DND-41 (cell line): ENCODE data around the gene KAZN.

Experiments used
- ATAC-seq: fragments of 200-7000 bp; cut with Tn5 transposase; 3 replicates; pipeline ENCODE4 v1.9.1; 2021; ENCODE audit warnings: low read depth; ENCODE audit not compliant: insufficient read depth
- DNase-seq: peaks from one replicate; pipeline ENCODE4 v3.0.0-alpha.2; 2020
- H2AFZ ChIP-seq: 2 replicates; pipeline ENCODE4 v1.6.0; 2012; ENCODE audit warnings: low read depth, low read length
- H3K27ac ChIP-seq: 2 replicates; pipeline ENCODE4 v1.5.1; 2012; ENCODE audit warnings: low read length, inconsistent platforms
- H3K27me3 ChIP-seq: fragments of 200-600 bp; sonication (generic); 2 replicates; pipeline ENCODE4 v1.6.0; 2012; ENCODE audit warnings: low read length, mild to moderate bottlenecking, inconsistent platforms; ENCODE audit not compliant: insufficient read depth, poor library complexity
- H3K36me3 ChIP-seq: 2 replicates; pipeline ENCODE4 v1.5.1; 2012; ENCODE audit warnings: low read length, inconsistent platforms; ENCODE audit not compliant: insufficient read depth
- H3K4me1 ChIP-seq: 2 replicates; pipeline ENCODE4 v1.5.1; 2012; ENCODE audit warnings: mild to moderate bottlenecking, low read length; ENCODE audit not compliant: insufficient read depth
- H3K4me2 ChIP-seq: 2 replicates; pipeline ENCODE4 v1.6.0; 2012; ENCODE audit warnings: mild to moderate bottlenecking, moderate library complexity, low read length, inconsistent platforms; ENCODE audit not compliant: insufficient read depth
- H3K4me3 ChIP-seq, 2 experiments: fragments of 200-600 bp in 1 of 2; shearing (Covaris generic) in 1 of 2; 2 replicates each; pipeline ENCODE4 v1.5.1; 2012 to 2016; ENCODE audit warnings: inconsistent platforms in 2 of 2, low read length in 2 of 2, mild to moderate bottlenecking in 2 of 2, low read depth in 1 of 2, moderate library complexity in 1 of 2
- H3K79me2 ChIP-seq: 2 replicates; pipeline ENCODE4 v1.6.0; 2012; ENCODE audit warnings: low read length, inconsistent platforms; ENCODE audit not compliant: insufficient read depth
- H3K9ac ChIP-seq: 2 replicates; pipeline ENCODE4 v1.6.0; 2012; ENCODE audit warnings: low read depth, mild to moderate bottlenecking, inconsistent platforms, low read length, moderate library complexity
- H3K9me3 ChIP-seq: 2 replicates; pipeline ENCODE4 v1.5.1; 2012; ENCODE audit warnings: low read length, moderate library complexity, mild to moderate bottlenecking, inconsistent platforms; ENCODE audit not compliant: insufficient read depth, severe bottlenecking
- H4K20me1 ChIP-seq: 2 replicates; pipeline ENCODE4 v1.6.0; 2012; ENCODE audit warnings: low read length; ENCODE audit not compliant: insufficient read depth
- EZH2 ChIP-seq: IDR thresholded peaks from 3 replicates; pipeline ENCODE4 v1.6.1; 2012; ENCODE audit warnings: borderline replicate concordance, low read depth, mild to moderate bottlenecking, moderate library complexity, low read length, inconsistent platforms; ENCODE audit not compliant: severe bottlenecking
- TF ChIP-seq, protein P1 (sequence below): IDR thresholded peaks from 2 replicates; pipeline ENCODE4 v1.5.1; 2012; ENCODE audit warnings: borderline replicate concordance, low read length, moderate library complexity, mild to moderate bottlenecking; ENCODE audit not compliant: poor library complexity, severe bottlenecking; ENCODE audit errors: extremely low read depth

The KAZN gene

DNA sequence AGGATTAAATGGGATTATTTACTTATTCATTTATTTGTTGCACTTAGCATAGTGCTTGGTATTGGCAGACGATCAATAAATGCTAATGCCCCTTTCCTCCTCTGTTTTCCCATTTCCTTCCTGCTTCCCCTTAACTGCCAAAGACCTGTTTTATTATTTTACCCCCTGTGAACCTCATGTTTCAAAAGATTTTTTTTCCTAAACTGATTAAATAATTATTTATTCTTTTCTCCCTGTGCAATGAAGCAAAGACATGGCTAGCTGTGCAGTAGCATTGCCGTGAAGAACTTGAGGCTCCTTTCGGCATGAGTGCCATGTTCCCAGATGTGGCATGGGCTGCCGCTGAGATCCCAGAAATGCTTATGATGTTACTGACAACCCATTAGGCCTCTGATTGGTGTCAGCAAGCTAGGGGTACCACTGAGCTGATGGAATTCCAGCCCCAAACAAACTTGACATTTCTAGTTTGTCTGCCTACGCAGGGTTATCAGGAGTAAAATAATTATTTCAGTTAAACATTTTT lies 288.6 kb downstream of the KAZN start:
- H3K4me1 ChIP-seq: peaks cover 4% of the 10 kb centered on the region
- no peak for DNase-seq
- no peak for TF ChIP-seq EZH2
- TF ChIP-seq, protein P1, sequence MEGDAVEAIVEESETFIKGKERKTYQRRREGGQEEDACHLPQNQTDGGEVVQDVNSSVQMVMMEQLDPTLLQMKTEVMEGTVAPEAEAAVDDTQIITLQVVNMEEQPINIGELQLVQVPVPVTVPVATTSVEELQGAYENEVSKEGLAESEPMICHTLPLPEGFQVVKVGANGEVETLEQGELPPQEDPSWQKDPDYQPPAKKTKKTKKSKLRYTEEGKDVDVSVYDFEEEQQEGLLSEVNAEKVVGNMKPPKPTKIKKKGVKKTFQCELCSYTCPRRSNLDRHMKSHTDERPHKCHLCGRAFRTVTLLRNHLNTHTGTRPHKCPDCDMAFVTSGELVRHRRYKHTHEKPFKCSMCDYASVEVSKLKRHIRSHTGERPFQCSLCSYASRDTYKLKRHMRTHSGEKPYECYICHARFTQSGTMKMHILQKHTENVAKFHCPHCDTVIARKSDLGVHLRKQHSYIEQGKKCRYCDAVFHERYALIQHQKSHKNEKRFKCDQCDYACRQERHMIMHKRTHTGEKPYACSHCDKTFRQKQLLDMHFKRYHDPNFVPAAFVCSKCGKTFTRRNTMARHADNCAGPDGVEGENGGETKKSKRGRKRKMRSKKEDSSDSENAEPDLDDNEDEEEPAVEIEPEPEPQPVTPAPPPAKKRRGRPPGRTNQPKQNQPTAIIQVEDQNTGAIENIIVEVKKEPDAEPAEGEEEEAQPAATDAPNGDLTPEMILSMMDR: no peak
- ATAC-seq: no peak
- H3K36me3 ChIP-seq: no peaks in the 10 kb centered on the region
- no peak overlapping the region for H3K4me3 ChIP-seq
- H3K27ac ChIP-seq: no peak overlapping the region
- no peaks in the 10 kb centered on the region for H4K20me1 ChIP-seq
- no peak overlapping the region for H3K9ac ChIP-seq
- no peaks in the 10 kb centered on the region for H3K27me3 ChIP-seq
- H3K9me3 ChIP-seq: no peaks in the 10 kb centered on the region
- H3K79me2 ChIP-seq: no peaks in the 10 kb centered on the region
- H2AFZ ChIP-seq: no peak overlapping the region
- H3K4me2 ChIP-seq: no peak overlapping the region

DNA sequence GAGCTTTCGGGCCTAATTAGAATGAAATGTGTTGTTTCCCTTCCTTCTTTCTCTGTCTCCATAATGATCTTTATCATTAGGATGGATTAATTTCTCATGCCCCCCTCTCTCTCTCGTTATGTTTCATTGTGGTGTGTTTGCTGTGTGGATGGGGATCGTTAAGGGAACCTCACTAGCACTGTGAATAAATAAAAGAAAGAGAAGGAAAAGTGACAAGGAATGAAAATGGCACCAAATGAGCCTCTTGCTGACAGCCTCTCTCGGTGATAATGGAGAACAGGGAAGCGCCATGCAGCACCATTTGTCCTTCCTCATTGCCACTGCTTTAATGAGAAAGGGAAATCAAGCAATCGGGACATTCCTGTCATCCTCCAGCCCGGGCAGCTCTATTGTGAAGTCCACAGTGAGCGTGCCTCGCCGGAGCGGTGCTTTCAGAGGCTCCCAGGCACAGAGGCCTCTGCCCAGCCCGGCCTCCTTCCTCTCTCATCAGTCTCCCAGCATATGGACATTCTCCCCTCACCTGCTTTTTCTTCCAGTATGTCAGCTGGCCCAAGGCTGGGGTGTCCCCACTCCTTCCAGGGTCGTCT lies 289.4 kb downstream of the KAZN start:
- Histone ChIP-seq H2AFZ (no peak overlapping the region), H3K4me2 (no peak overlapping the region), H3K36me3 (no peaks in the 10 kb centered on the region), H3K27ac (no peak overlapping the region), H3K9me3 (no peaks in the 10 kb centered on the region), H3K4me3 (no peak overlapping the region), H3K79me2 (no peaks in the 10 kb centered on the region), H3K4me1 (no peaks in the 10 kb centered on the region), H3K9ac (no peak overlapping the region), H3K27me3 (no peaks in the 10 kb centered on the region), H4K20me1 (no peaks in the 10 kb centered on the region)
- TF ChIP-seq, protein P1: no peak
- no peak for TF ChIP-seq EZH2
- no peak for DNase-seq
- ATAC-seq: no peak

DNA sequence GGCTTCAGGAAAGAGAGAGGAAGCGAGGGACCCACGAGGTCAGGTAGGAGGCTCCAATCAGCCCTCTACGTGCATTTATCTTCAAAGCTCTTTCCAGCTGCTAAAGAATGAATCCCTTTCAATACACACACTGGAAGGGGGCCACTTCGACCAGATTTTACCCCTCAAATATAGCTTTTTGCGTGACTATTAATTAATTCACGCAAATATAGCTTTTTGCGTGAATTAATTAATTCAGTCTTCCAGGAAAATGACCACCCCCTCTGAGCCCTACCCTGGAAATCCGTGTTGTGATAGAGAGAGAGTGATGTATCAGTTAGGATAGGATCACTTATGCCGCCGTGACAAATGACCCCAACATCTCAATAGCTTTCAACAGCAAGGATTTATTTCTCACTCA lies 289.9 kb downstream of the KAZN start:
- no peak overlapping the region for H3K4me2 ChIP-seq
- DNase-seq: no peak
- no peak for ATAC-seq
- no peaks in the 10 kb centered on the region for H4K20me1 ChIP-seq
- H3K9me3 ChIP-seq: no peaks in the 10 kb centered on the region
- H3K27ac ChIP-seq: no peak overlapping the region
- H3K79me2 ChIP-seq: no peaks in the 10 kb centered on the region
- H2AFZ ChIP-seq: no peak overlapping the region
- H3K36me3 ChIP-seq: no peaks in the 10 kb centered on the region
- no peaks in the 10 kb centered on the region for H3K27me3 ChIP-seq
- no peak overlapping the region for H3K4me3 ChIP-seq
- H3K4me1 ChIP-seq: no peaks in the 10 kb centered on the region
- TF ChIP-seq, protein P1: no peak
- no peak for TF ChIP-seq EZH2
- no peak overlapping the region for H3K9ac ChIP-seq
